Endothelial cell of umbilical vein (primary cell): ENCODE measurements around the gene ARID1B. TPM values are rescaled to one million over a fixed set of nuclear protein-coding genes. Genes with fewer than 3 reads are reported as not detected.

Experiments
- BruUV-seq: library from RNA; stranded (reverse); fragments of 400-500 nt; replicated peaks from 2 replicates; lab custom pipeline; 2021; lab: Mats Ljungman, UMichigan
- CTCF ChIA-PET: fragments of 300-600, 350-600 bp; sonication (Branson Sonifier 250); formaldehyde crosslinking; loops from one replicate; lab custom pipeline; 2021; ENCODE audit warnings: antibody characterized with exemption, inconsistent platforms; lab: Charles Lee
- POLR2A ChIA-PET: fragments of 300-600, 350-600 bp; sonication (Branson Sonifier 250); formaldehyde crosslinking; loops from one replicate; lab custom pipeline; 2021; ENCODE audit warnings: antibody characterized with exemption, inconsistent platforms; lab: Charles Lee
- DNase-seq: peaks from one replicate; pipeline ENCODE4 v3.0.0-alpha.2; 2011; ENCODE audit warnings: low read depth, low spot score
- FAIRE-seq: peaks from 2 replicates; lab custom pipeline; 2011; peaks lifted over from hg19 to GRCh38; lab: Jason Lieb, UNC
- H2AFZ ChIP-seq: 2 replicates; pipeline ENCODE4 v1.6.0; 2012; ENCODE audit warnings: low read depth, low read length, control low read depth, inconsistent platforms
- H3K27ac ChIP-seq: 2 replicates; pipeline ENCODE4 v1.5.1; 2011; ENCODE audit warnings: low read depth, mild to moderate bottlenecking, control low read depth, low read length, moderate library complexity; ENCODE audit not compliant: insufficient read depth
- H3K27me3 ChIP-seq, 2 experiments: 2 replicates each; pipeline versions ENCODE4 v1.6.0 to v1.6.1; 2011; ENCODE audit warnings: low read length in 2 of 2, mixed read lengths in 1 of 2; ENCODE audit not compliant: control insufficient read depth in 2 of 2, insufficient read depth in 2 of 2
- H3K36me3 ChIP-seq, 2 experiments: 2 replicates in 1 of 2; 3 replicates in 1 of 2; pipeline ENCODE4 v1.5.1; 2011; ENCODE audit warnings: low read length in 2 of 2, mild to moderate bottlenecking in 1 of 2, moderate library complexity in 1 of 2; ENCODE audit not compliant: control insufficient read depth in 2 of 2, insufficient read depth in 2 of 2; ENCODE audit errors: extremely low read depth in 1 of 2
- H3K4me1 ChIP-seq: 3 replicates; pipeline ENCODE4 v1.5.1; 2011; ENCODE audit warnings: mild to moderate bottlenecking, low read length; ENCODE audit not compliant: control insufficient read depth, insufficient read depth; ENCODE audit errors: extremely low read depth
- H3K4me2 ChIP-seq: 2 replicates; pipeline ENCODE4 v1.6.1; 2011; ENCODE audit warnings: low read length, control low read depth, mixed read lengths; ENCODE audit not compliant: insufficient read depth
- H3K4me3 ChIP-seq, 3 experiments: fragments of 200-600 bp in 1 of 3; sonication (generic), shearing (Covaris generic) in 1 of 3; replicated peaks in 1 of 3; 2 replicates each; pipeline ENCODE4 v1.5.1; 2011 to 2016; ENCODE audit warnings: control low read depth in 3 of 3, low read length in 3 of 3, mild to moderate bottlenecking in 2 of 3, inconsistent platforms in 1 of 3, low read depth in 1 of 3, moderate library complexity in 1 of 3; ENCODE audit not compliant: insufficient read depth in 1 of 3
- H3K79me2 ChIP-seq: 2 replicates; pipeline ENCODE4 v1.6.0; 2012; ENCODE audit warnings: low read length, inconsistent platforms; ENCODE audit not compliant: control insufficient read depth, insufficient read depth
- H3K9ac ChIP-seq: replicated peaks from 2 replicates; pipeline ENCODE3; 2011; ENCODE audit warnings: low read length, control low read depth; ENCODE audit not compliant: insufficient read depth; ENCODE audit errors: extremely low read depth
- H3K9me1 ChIP-seq: replicated peaks from 3 replicates; pipeline ENCODE4 v1.6.0; 2011; ENCODE audit warnings: mild to moderate bottlenecking, low read length; ENCODE audit not compliant: control insufficient read depth, insufficient read depth; ENCODE audit errors: extremely low read depth
- H3K9me3 ChIP-seq: replicated peaks from 2 replicates; pipeline ENCODE4 v1.5.1; 2012; ENCODE audit warnings: low read length, inconsistent platforms; ENCODE audit not compliant: control insufficient read depth, insufficient read depth
- H4K20me1 ChIP-seq: replicated peaks from 2 replicates; pipeline ENCODE3; 2011; ENCODE audit warnings: mild to moderate bottlenecking, low read length; ENCODE audit not compliant: control insufficient read depth, insufficient read depth; ENCODE audit errors: extremely low read depth
- CTCF ChIP-seq, 2 donors: IDR thresholded peaks; 1 replicate in 1 of 2; 2 replicates in 1 of 2; pipeline ENCODE4 v1.5.1; 2011; ENCODE audit warnings: low read length in 2 of 2, mild to moderate bottlenecking in 2 of 2, moderate library complexity in 2 of 2, control low read depth in 1 of 2, inconsistent platforms in 1 of 2, low read depth in 1 of 2; ENCODE audit not compliant: insufficient read depth in 1 of 2; ENCODE audit errors: extremely low read depth in 1 of 2
- EZH2 ChIP-seq: IDR thresholded peaks from 2 replicates; pipeline ENCODE4 v1.6.1; 2012; ENCODE audit warnings: borderline replicate concordance, low read depth, mild to moderate bottlenecking, moderate library complexity, low read length, inconsistent platforms; ENCODE audit not compliant: severe bottlenecking
- FOS ChIP-seq: IDR thresholded peaks from 2 replicates; pipeline ENCODE4 v1.6.1; 2011; ENCODE audit warnings: mild to moderate bottlenecking, low read length, moderate library complexity, borderline replicate concordance; ENCODE audit not compliant: insufficient read depth
- GATA2 ChIP-seq: IDR thresholded peaks from 2 replicates; pipeline ENCODE4 v1.7.0; 2011; ENCODE audit warnings: low read depth, mild to moderate bottlenecking, moderate library complexity, mixed read lengths, low read length; ENCODE audit not compliant: insufficient read length, insufficient read depth
- JUN ChIP-seq: IDR thresholded peaks from 2 replicates; pipeline ENCODE4 v1.6.1; 2011; ENCODE audit warnings: borderline replicate concordance, low read depth; ENCODE audit not compliant: insufficient read length, insufficient read depth
- MYC ChIP-seq: IDR thresholded peaks from one replicate; pipeline ENCODE4 v1.6.1; 2011; ENCODE audit warnings: mild to moderate bottlenecking, low read depth, low read length
- POLR2A ChIP-seq: IDR thresholded peaks from 2 replicates; pipeline ENCODE4 v1.6.1; 2012; ENCODE audit warnings: low read depth, mild to moderate bottlenecking, control low read depth, low read length
- POLR2AphosphoS5 ChIP-seq: IDR thresholded peaks from 2 replicates; pipeline ENCODE4 v1.6.1; 2012; ENCODE audit warnings: low read depth, mild to moderate bottlenecking, control low read depth, low read length, moderate library complexity; ENCODE audit not compliant: insufficient read depth
- dilution Hi-C: fragments of 300-500 bp; cut with MboI; formaldehyde crosslinking; loops from one replicate; pipeline ENCODE4 v1.15.0; 2019; ENCODE audit warnings: low sequenced_read_pairs; ENCODE audit not compliant: extremely low pct_ligation_motif_present
- intact Hi-C: fragments of 100-400 bp; cut with micrococcal nuclease; formaldehyde crosslinking; loops from one replicate; pipeline ENCODE4 v1.10.0; 2022
- polyA plus RNA-seq, 4 experiments: library from polyadenylated mRNA; depleted of rRNA in 3 of 4; stranded (reverse) in 3 of 4; unstranded in 1 of 4; fragments of >200 nt; gene quantifications; 2 replicates each; pipeline versions ENCODE4 v1.2.1 to v1.2.3, GENCODE V29; 2011 to 2012; ENCODE audit warnings: missing spikeins in 1 of 4
- total RNA-seq: library from RNA; stranded (reverse); gene quantifications from 2 replicates; pipeline ENCODE4 v1.2.3, GENCODE V29; 2021
- TF ChIP-seq, protein P1 (sequence below): IDR thresholded peaks from 2 replicates; pipeline ENCODE4 v1.6.1; 2011; ENCODE audit not compliant: insufficient read depth, insufficient read length

Gene ARID1B
- total and polyA plus RNA-seq, 2 donors (not counting 3 experiments of a cell fraction or from before 2014, with no cell fraction given) = 21.8 to 89.5 TPM

DNA sequence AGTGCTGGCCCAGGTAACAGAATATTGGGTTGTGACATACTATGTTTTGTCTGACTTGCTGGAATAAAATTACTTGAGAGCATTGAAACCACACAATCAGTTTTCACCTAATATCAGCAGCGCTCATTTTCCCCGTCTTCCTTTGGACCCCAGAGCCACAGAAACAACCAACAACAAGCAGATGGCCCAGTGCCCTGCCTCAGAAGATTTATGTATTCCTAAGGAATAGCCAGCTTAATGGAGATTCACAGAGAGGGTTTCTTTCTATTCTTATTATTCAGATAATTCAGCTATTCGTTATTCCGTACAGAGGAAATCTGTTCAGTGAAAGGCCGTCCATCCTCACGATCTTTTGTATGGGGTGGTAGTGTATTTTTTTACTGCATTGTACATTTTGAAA lies 391.3 kb downstream of the ARID1B start:
- no peaks in the 10 kb centered on the region for H3K9me3 ChIP-seq
- H2AFZ ChIP-seq = no peak overlapping the region
- CTCF ChIA-PET = no interaction called here
- no peaks in the 10 kb centered on the region for H3K9me1 ChIP-seq
- dilution Hi-C loops (no loop called here), intact Hi-C loops (no loop called here)
- BruUV-seq = no TSS peak
- H3K79me2 ChIP-seq = no peaks in the 10 kb centered on the region
- no peak overlapping the region for H3K9ac ChIP-seq
- FAIRE-seq (no peak), DNase-seq (no peak)
- no peaks in the 10 kb centered on the region for H3K4me1 ChIP-seq
- no peak for TF ChIP-seq JUN
- TF ChIP-seq, protein P1, sequence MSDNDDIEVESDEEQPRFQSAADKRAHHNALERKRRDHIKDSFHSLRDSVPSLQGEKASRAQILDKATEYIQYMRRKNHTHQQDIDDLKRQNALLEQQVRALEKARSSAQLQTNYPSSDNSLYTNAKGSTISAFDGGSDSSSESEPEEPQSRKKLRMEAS = no peak
- no peak for TF ChIP-seq GATA2
- no peak for TF ChIP-seq POLR2AphosphoS5
- no peak for TF ChIP-seq EZH2
- TF ChIP-seq CTCF (IDR thresholded peaks at IDR 0.05; ENCODE audit: extremely low read depth in 1 of 2, insufficient read depth in 1 of 2, low read depth in 1 of 2, low read length in 2 of 2) = no peak
- TF ChIP-seq POLR2A = no peak
- TF ChIP-seq FOS = no peak
- TF ChIP-seq MYC = no peak
- H3K4me3 ChIP-seq = no peak overlapping the region
- H4K20me1 ChIP-seq = no peaks in the 10 kb centered on the region
- no peak overlapping the region for H3K27ac ChIP-seq
- no peak overlapping the region for H3K4me2 ChIP-seq
- H3K36me3 ChIP-seq = no peaks in the 10 kb centered on the region
- POLR2A ChIA-PET = no interaction called here
- H3K27me3 ChIP-seq = no peaks in the 10 kb centered on the region
